NCI-H146 (cell line): ENCODE data around the gene FAM53A.

ENCODE experiments used
- DNase-seq: peaks from one replicate; lab custom pipeline; 2025; lab: John Stamatoyannopoulos, UW

FAM53A gene

DNA sequence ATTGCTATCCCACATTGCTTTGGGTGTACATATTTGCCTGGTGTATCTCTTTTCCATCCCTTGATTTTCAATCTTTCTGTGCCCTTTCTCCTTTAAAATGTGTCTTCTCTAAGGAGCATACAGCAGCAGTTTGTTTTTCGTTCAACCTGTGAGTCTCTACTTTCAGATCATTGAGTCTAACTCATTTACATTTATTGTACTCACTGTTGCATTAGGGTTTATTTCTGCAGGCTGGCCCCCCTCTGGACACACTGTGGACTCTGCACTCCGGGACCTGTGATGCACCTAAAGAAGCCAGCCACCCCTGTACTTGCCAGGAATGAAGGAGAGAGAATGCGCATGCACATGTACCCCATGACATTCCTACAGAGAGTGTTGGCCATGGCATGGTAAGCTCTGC is 93.0 kb downstream of the FAM53A start:
- no peak for DNase-seq

DNA sequence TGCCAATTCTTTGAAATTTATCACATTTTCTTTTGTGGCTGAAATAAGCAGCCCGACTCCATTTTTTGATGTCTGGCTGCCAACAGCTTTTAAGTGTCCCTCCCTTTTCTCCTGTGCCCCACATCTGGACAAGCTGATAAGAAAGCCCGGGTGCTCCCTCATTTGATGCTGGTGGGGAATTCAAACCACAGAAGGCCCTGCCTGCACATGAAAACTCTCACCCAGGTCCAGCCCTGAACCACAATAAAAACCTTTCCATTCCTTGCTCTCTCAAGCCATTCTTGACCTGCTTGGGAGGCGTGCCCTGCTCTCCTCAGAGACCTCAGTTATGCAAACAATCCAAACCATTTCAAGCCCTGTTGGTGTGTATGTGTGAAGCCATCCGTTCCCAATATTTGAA is 93.9 kb downstream of the FAM53A start:
- no peak for DNase-seq
